DND-41 (cell line): ENCODE measurements around the gene ZNF211.

Experiments used
- ATAC-seq: fragments of 200-7000 bp; cut with Tn5 transposase; 3 replicates; pipeline ENCODE4 v1.9.1; 2021; ENCODE audit warnings: low read depth; ENCODE audit not compliant: insufficient read depth
- DNase-seq: peaks from one replicate; pipeline ENCODE4 v3.0.0-alpha.2; 2020
- H2AFZ ChIP-seq: 2 replicates; pipeline ENCODE4 v1.6.0; 2012; ENCODE audit warnings: low read depth, low read length
- H3K27ac ChIP-seq: 2 replicates; pipeline ENCODE4 v1.5.1; 2012; ENCODE audit warnings: low read length, inconsistent platforms
- H3K27me3 ChIP-seq: fragments of 200-600 bp; sonication (generic); 2 replicates; pipeline ENCODE4 v1.6.0; 2012; ENCODE audit warnings: low read length, mild to moderate bottlenecking, inconsistent platforms; ENCODE audit not compliant: insufficient read depth, poor library complexity
- H3K36me3 ChIP-seq: 2 replicates; pipeline ENCODE4 v1.5.1; 2012; ENCODE audit warnings: low read length, inconsistent platforms; ENCODE audit not compliant: insufficient read depth
- H3K4me1 ChIP-seq: 2 replicates; pipeline ENCODE4 v1.5.1; 2012; ENCODE audit warnings: mild to moderate bottlenecking, low read length; ENCODE audit not compliant: insufficient read depth
- H3K4me2 ChIP-seq: 2 replicates; pipeline ENCODE4 v1.6.0; 2012; ENCODE audit warnings: mild to moderate bottlenecking, moderate library complexity, low read length, inconsistent platforms; ENCODE audit not compliant: insufficient read depth
- H3K4me3 ChIP-seq, 2 experiments: fragments of 200-600 bp in 1 of 2; shearing (Covaris generic) in 1 of 2; 2 replicates each; pipeline ENCODE4 v1.5.1; 2012 to 2016; ENCODE audit warnings: inconsistent platforms in 2 of 2, low read length in 2 of 2, mild to moderate bottlenecking in 2 of 2, low read depth in 1 of 2, moderate library complexity in 1 of 2
- H3K79me2 ChIP-seq: 2 replicates; pipeline ENCODE4 v1.6.0; 2012; ENCODE audit warnings: low read length, inconsistent platforms; ENCODE audit not compliant: insufficient read depth
- H3K9ac ChIP-seq: 2 replicates; pipeline ENCODE4 v1.6.0; 2012; ENCODE audit warnings: low read depth, mild to moderate bottlenecking, inconsistent platforms, low read length, moderate library complexity
- H3K9me3 ChIP-seq: 2 replicates; pipeline ENCODE4 v1.5.1; 2012; ENCODE audit warnings: low read length, moderate library complexity, mild to moderate bottlenecking, inconsistent platforms; ENCODE audit not compliant: insufficient read depth, severe bottlenecking
- H4K20me1 ChIP-seq: 2 replicates; pipeline ENCODE4 v1.6.0; 2012; ENCODE audit warnings: low read length; ENCODE audit not compliant: insufficient read depth
- EZH2 ChIP-seq: IDR thresholded peaks from 3 replicates; pipeline ENCODE4 v1.6.1; 2012; ENCODE audit warnings: borderline replicate concordance, low read depth, mild to moderate bottlenecking, moderate library complexity, low read length, inconsistent platforms; ENCODE audit not compliant: severe bottlenecking
- TF ChIP-seq, protein P1 (sequence below): IDR thresholded peaks from 2 replicates; pipeline ENCODE4 v1.5.1; 2012; ENCODE audit warnings: borderline replicate concordance, low read length, moderate library complexity, mild to moderate bottlenecking; ENCODE audit not compliant: poor library complexity, severe bottlenecking; ENCODE audit errors: extremely low read depth

The ZNF211 gene

DNA sequence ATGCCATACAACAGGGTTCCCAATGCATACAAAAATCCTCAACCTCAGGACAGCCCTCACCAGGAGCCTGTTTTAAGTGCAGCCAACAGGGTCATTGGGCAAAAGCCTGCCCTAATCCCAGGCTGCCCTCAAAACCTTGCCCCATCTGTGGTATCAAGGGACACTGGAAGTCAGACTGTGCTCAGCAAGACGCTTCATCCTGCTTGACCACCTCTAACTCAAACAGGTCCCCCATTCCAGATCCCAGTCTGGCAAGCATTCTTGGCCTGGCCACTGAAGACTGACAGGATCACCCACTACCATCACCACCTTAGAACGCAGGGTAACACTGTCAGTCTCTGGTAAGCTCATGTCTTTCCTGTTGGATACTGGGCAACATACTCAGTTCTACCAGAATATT is 20.7 kb downstream of the ZNF211 start:
- no peaks in the 10 kb centered on the region for H4K20me1 ChIP-seq
- no peak for ATAC-seq
- no peaks in the 10 kb centered on the region for H3K27me3 ChIP-seq

DNA sequence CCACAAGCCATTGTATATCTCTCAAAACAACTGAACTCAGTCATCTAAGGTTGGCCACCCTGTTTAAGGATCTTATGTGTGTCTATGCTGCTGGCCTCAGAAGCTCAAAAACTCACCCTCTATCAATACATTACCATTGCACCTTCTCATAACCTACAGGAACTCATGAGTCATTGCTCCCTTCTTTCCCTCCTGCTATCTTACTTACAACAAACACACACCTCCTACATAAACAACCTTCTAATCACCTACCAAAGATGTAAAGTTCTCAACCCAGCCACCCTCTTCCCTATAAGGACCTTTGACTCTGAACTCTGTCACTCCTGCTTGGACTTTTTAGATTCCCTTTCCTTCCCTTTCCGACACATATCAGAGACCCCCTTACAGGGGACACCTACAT is 22.5 kb downstream of the ZNF211 start:
- Histone ChIP-seq H3K4me1 (peaks cover 24% of the 10 kb centered on the region), H3K9ac (no peak overlapping the region), H3K36me3 (no peaks in the 10 kb centered on the region; the same call in 1 of the 2 replicates), H3K27me3 (no peaks in the 10 kb centered on the region), H3K79me2 (no peaks in the 10 kb centered on the region), H3K4me3 (no peak overlapping the region), H2AFZ (no peak overlapping the region), H3K9me3 (peaks cover 17% of the 10 kb centered on the region), H4K20me1 (no peaks in the 10 kb centered on the region), H3K27ac (no peak overlapping the region), H3K4me2 (no peak overlapping the region)
- ATAC-seq, result no peak
- TF ChIP-seq, protein P1, sequence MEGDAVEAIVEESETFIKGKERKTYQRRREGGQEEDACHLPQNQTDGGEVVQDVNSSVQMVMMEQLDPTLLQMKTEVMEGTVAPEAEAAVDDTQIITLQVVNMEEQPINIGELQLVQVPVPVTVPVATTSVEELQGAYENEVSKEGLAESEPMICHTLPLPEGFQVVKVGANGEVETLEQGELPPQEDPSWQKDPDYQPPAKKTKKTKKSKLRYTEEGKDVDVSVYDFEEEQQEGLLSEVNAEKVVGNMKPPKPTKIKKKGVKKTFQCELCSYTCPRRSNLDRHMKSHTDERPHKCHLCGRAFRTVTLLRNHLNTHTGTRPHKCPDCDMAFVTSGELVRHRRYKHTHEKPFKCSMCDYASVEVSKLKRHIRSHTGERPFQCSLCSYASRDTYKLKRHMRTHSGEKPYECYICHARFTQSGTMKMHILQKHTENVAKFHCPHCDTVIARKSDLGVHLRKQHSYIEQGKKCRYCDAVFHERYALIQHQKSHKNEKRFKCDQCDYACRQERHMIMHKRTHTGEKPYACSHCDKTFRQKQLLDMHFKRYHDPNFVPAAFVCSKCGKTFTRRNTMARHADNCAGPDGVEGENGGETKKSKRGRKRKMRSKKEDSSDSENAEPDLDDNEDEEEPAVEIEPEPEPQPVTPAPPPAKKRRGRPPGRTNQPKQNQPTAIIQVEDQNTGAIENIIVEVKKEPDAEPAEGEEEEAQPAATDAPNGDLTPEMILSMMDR, result no peak
- TF ChIP-seq EZH2, result no peak
- no peak for DNase-seq

More for the DNA sequence above, 20.7 kb downstream of the ZNF211 start:
- no peak overlapping the region for H3K4me3 ChIP-seq
- no peak for TF ChIP-seq EZH2
- TF ChIP-seq, protein P1, result no peak
- no peak overlapping the region for H3K27ac ChIP-seq
- H3K9me3 ChIP-seq, result peaks cover 17% of the 10 kb centered on the region
- H3K79me2 ChIP-seq, result no peaks in the 10 kb centered on the region
- H3K9ac ChIP-seq, result no peak overlapping the region
- peaks cover 33% of the 10 kb centered on the region for H3K4me1 ChIP-seq
- H3K4me2 ChIP-seq, result no peak overlapping the region
- no peaks in the 10 kb centered on the region; the same call in 1 of the 2 replicates for H3K36me3 ChIP-seq
- no peak for DNase-seq
- H2AFZ ChIP-seq, result no peak overlapping the region

DNA sequence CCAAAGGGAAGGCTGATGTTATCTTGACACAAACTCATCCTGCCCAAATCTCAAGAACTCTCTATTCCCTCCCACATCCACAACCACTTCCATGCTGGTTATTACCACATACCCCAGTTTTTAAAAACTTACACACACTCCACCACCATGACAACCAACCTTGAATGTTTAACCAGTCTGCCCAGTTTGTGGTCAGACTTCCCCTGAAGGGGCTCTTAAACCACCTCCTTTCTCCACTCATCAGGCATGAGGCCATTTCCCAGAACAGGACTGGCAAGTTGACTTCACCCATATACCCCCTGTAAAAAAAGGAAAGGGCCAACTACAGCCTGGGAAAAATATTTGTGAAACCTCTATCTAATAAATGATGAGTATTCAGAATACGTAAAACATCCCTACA is 23.4 kb downstream of the ZNF211 start:
- Histone ChIP-seq H3K27me3 (no peaks in the 10 kb centered on the region), H3K4me2 (no peak overlapping the region), H4K20me1 (no peaks in the 10 kb centered on the region), H3K9me3 (peaks cover 17% of the 10 kb centered on the region), H3K9ac (no peak overlapping the region), H3K36me3 (no peaks in the 10 kb centered on the region; the same call in 1 of the 2 replicates), H3K79me2 (no peaks in the 10 kb centered on the region), H2AFZ (no peak overlapping the region), H3K4me1 (peaks cover 15% of the 10 kb centered on the region), H3K4me3 (no peak overlapping the region), H3K27ac (no peak overlapping the region)
- TF ChIP-seq, protein P1, result no peak
- no peak for TF ChIP-seq EZH2
- no peak for DNase-seq
- no peak for ATAC-seq
